CD4-positive, CD25-positive, alpha-beta regulatory T cell (primary cell): ENCODE measurements around the gene CREB3L2. TPM values are rescaled to one million over a fixed set of nuclear protein-coding genes. Genes with fewer than 3 reads are reported as not detected.
A peak's percentile ranks its signal among the peaks of the same experiment; 100 is the strongest.

Source experiments
- ATAC-seq, 2 donors: fragments of 150-1000 bp; cut with Tn5 transposase; one replicate each; pipeline ENCODE4 v1.10.0; 2021; ENCODE audit warnings: low read depth in 2 of 2, moderate number of reproducible peaks in 2 of 2, moderate library complexity in 1 of 2
- DNase-seq, 3 donors: peaks; one replicate each; pipeline versions ENCODE4 v3.0.0 to v3.0.0-alpha.2; 2012 to 2022; ENCODE audit warnings: mixed read lengths in 1 of 3
- H3K27ac ChIP-seq: one replicate; pipeline ENCODE4 v1.7.0; 2013; ENCODE audit warnings: mild to moderate bottlenecking, low read length; ENCODE audit not compliant: insufficient read depth, poor library complexity, severe bottlenecking
- H3K27me3 ChIP-seq: one replicate; pipeline ENCODE4 v1.7.0; 2013; ENCODE audit warnings: low read length; ENCODE audit not compliant: control insufficient read depth, insufficient read depth
- H3K36me3 ChIP-seq: one replicate; pipeline ENCODE4 v1.7.0; 2013; ENCODE audit warnings: mild to moderate bottlenecking, low read length, moderate library complexity; ENCODE audit not compliant: control insufficient read depth, insufficient read depth
- H3K4me1 ChIP-seq: 2 replicates; pipeline ENCODE4 v1.7.0; 2013; ENCODE audit warnings: mild to moderate bottlenecking, low read length; ENCODE audit not compliant: insufficient read depth, control insufficient read depth, poor library complexity, severe bottlenecking
- H3K4me3 ChIP-seq: one replicate; pipeline ENCODE4 v1.7.0; 2013; ENCODE audit warnings: low read depth, mild to moderate bottlenecking, low read length, moderate library complexity
- H3K9me3 ChIP-seq, 2 experiments: 1 replicate in 1 of 2; 2 replicates in 1 of 2; pipeline ENCODE4 v1.7.0; 2013; ENCODE audit warnings: low read length in 2 of 2, mild to moderate bottlenecking in 1 of 2, moderate library complexity in 1 of 2; ENCODE audit not compliant: control insufficient read depth in 2 of 2
- H3K27ac Mint-ChIP-seq, 3 donors: one replicate each; pipeline ENCODE4 v1.8.0; 2020 to 2022; ENCODE audit warnings: mild to moderate bottlenecking in 3 of 3, mixed read lengths in 3 of 3, moderate library complexity in 2 of 3
- H3K27me3 Mint-ChIP-seq: one replicate; pipeline ENCODE4 v1.8.0; 2022; ENCODE audit warnings: mild to moderate bottlenecking, mixed read lengths
- H3K36me3 Mint-ChIP-seq: one replicate; pipeline ENCODE4 v1.8.0; 2020; ENCODE audit warnings: mixed read lengths
- H3K4me1 Mint-ChIP-seq, 4 donors: one replicate each; pipeline ENCODE4 v1.8.0; 2020 to 2022; ENCODE audit warnings: mixed read lengths in 4 of 4, mild to moderate bottlenecking in 1 of 4
- H3K4me3 Mint-ChIP-seq, 4 donors: one replicate each; pipeline ENCODE4 v1.8.0; 2020 to 2022; ENCODE audit warnings: mild to moderate bottlenecking in 4 of 4, mixed read lengths in 4 of 4, moderate library complexity in 3 of 4
- H3K9me3 Mint-ChIP-seq, 7 donors: one replicate each; pipeline ENCODE4 v1.8.0; 2020 to 2022; ENCODE audit warnings: mixed read lengths in 7 of 7, mild to moderate bottlenecking in 3 of 7, moderate library complexity in 2 of 7
- polyA plus RNA-seq, 4 donors: library from polyadenylated mRNA; unstranded; fragments of 300-500 nt; fragmentation: Illumina TruSeq; gene quantifications; one replicate each; pipeline ENCODE4 v1.2.3, GENCODE V29; 2021
- total RNA-seq: library from RNA; stranded (reverse); gene quantifications from one replicate; pipeline ENCODE4 v1.2.3, GENCODE V29; 2022

Gene CREB3L2
- total and polyA plus RNA-seq, 5 donors from 2014 or later = 12.0 to 27.3 (median 15.9) TPM

DNA sequence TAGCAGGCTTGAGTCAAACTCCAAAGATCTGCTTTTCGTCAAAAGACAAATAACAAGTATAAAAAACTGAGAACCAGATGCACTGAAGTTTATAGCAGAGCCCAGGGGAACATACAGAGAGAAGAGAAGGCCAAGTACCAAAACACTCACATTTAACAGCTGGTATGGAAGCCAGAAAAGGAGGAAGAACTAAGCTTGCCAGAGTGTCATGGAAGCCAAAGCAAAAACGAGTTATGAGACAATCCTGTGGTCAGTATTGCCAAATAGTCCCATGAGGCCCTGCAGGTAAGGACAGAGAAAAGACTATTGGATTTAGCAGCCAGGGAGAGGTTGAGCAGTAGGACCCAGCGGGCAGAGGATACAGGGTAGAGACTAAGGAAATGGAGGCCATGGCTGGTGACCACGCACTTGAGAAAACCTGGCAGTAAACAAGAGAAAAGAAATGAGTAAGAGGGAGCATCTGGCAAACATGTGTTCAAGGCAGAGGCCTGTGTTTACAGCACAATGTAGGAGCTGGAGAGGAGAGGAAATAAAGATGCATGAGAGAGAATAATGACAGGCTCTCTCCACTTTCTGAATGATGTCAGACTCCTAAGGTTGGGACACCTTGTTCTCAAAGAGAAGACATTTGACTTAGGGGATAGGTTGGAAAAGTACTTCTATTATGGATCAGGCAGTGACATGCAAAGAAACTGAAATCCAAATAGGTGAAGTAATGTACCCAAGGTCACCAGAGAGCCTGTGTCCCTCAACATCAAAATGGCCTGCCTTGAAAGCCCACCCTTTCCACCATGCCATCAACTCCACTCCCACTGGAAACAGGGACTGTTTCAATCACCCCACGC is 9.1 kb downstream of the CREB3L2 start:
- H3K27ac ChIP-seq = no peak overlapping the region
- peak overlapping the region; percentile 21 for H3K4me3 ChIP-seq
- H3K27ac Mint-ChIP-seq = peak overlapping the region; percentile 47 to 84 (median 53)
- peak overlapping the region in 3 of 4 donors; percentile 1 to 73 (median 59) for H3K4me3 Mint-ChIP-seq
- peak; percentile 53 to 57 for ATAC-seq
- no peaks in the 10 kb centered on the region for H3K36me3 ChIP-seq
- peak in 1 of 3 donors; percentile 47 for DNase-seq
- H3K27me3 Mint-ChIP-seq = no peaks in the 10 kb centered on the region
- no peaks in the 10 kb centered on the region for H3K27me3 ChIP-seq
- no peaks in the 10 kb centered on the region for H3K9me3 ChIP-seq
- no peaks in the 10 kb centered on the region for H3K9me3 Mint-ChIP-seq
- peaks cover 8% of the 10 kb centered on the region for H3K4me1 ChIP-seq
- H3K36me3 Mint-ChIP-seq = peaks cover 9% of the 10 kb centered on the region
- H3K4me1 Mint-ChIP-seq = peaks cover 18 to 44% (median 27%) of the 10 kb centered on the region in 4 donors

DNA sequence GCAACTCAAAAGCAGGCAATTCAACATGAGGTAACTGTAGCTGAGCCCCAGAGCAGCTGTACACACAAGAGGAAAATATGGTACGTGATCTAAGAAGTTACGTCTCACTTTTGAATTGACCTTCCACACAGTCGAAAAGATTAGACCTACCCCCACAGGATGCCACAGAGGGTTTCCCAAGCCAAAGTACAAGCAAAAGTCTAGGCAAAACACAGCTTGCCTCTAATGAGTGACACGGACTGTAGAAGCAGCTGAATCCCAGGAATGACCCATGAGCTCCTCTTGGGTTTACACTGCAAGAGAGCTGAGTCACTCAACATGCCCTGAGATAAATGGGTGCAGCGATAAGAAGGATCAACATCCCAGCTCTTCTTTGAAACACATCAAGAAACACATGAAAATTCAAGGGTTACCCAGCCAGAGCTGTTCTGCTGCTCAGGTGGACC is 9.8 kb downstream of the CREB3L2 start:
- Mint-ChIP-seq H3K27me3 (no peaks in the 10 kb centered on the region), H3K4me1 (peaks cover 18 to 43% (median 29%) of the 10 kb centered on the region in 4 donors), H3K27ac (peak overlapping the region in 2 of 3 donors; percentile 47 to 84), H3K9me3 (no peaks in the 10 kb centered on the region), H3K36me3 (peaks cover 9% of the 10 kb centered on the region), H3K4me3 (peak overlapping the region in 1 of 4 donors; percentile 1)
- Histone ChIP-seq H3K27ac (no peak overlapping the region), H3K4me1 (peaks cover 13% of the 10 kb centered on the region), H3K36me3 (no peaks in the 10 kb centered on the region), H3K27me3 (no peaks in the 10 kb centered on the region), H3K9me3 (no peaks in the 10 kb centered on the region), H3K4me3 (no peak overlapping the region)
- ATAC-seq (no peak), DNase-seq (no peak)

DNA sequence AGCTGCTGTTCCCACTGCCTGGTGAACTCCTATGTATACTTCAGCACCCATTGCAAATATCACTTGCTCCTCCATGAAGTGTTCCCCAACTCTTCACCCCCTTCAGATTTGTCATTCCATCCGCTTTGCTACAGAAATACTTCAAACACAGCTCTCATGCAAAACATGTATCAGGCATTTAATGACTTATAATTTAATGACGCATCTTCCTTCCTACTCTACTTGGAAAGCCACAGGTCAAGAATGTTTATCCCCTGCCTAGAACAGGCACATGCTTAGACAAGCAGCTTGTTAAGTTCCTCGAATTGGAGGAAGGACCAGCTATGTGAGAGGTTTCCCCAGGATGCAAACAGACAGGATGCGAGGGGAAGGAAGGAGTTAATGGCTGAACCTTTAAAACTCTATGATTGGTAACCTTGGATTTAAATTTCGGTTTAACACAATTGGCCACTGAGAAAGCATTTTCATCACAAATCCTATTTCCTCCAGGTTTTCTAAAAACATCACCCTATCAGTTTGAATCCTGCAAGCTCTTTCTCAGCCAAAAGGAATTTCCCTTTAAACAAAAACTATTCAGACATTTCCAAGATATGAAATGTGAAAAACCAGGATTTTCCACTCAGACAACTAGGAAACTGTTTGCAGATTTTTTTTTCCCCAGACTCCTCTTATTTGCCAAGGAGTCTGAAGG is 11.5 kb downstream of the CREB3L2 start:
- peaks cover 10% of the 10 kb centered on the region for H3K4me1 ChIP-seq
- H3K4me3 ChIP-seq = no peak overlapping the region
- Mint-ChIP-seq H3K4me1 (peaks cover 12 to 32% (median 21%) of the 10 kb centered on the region in 4 donors), H3K9me3 (no peaks in the 10 kb centered on the region), H3K27ac (no peak overlapping the region), H3K4me3 (no peak overlapping the region), H3K36me3 (peaks cover 7% of the 10 kb centered on the region), H3K27me3 (no peaks in the 10 kb centered on the region)
- DNase-seq = no peak
- H3K27me3 ChIP-seq = no peaks in the 10 kb centered on the region
- H3K9me3 ChIP-seq = no peaks in the 10 kb centered on the region
- H3K27ac ChIP-seq = no peak overlapping the region
- H3K36me3 ChIP-seq = no peaks in the 10 kb centered on the region
- no peak for ATAC-seq

DNA sequence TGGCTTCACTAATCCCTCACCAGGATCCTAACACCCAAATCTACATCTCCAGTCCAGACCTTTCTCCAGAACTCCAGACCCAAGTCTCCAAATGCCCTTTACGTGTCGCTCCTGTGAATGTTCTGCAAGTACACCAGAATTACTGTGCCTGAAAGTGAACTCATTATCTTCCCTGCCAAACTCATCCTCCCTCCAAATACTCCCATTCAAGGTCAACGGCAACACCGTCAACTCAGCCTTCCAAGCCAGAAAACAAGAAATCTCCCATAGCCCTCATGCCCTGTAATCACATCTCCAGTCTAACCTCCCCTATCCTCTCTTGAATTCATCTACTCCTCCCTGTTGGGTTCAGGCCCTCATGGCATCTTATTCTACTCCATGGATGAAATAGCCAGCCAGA is 12.3 kb downstream of the CREB3L2 start:
- H3K36me3 ChIP-seq = no peaks in the 10 kb centered on the region
- H3K27me3 ChIP-seq = no peaks in the 10 kb centered on the region
- H3K36me3 Mint-ChIP-seq = peaks cover 16% of the 10 kb centered on the region
- H3K9me3 ChIP-seq = no peaks in the 10 kb centered on the region
- H3K27me3 Mint-ChIP-seq = no peaks in the 10 kb centered on the region
- ATAC-seq (no peak), DNase-seq (no peak)
- H3K9me3 Mint-ChIP-seq = no peaks in the 10 kb centered on the region
- no peak overlapping the region for H3K27ac Mint-ChIP-seq
- peaks cover 12 to 34% (median 26%) of the 10 kb centered on the region in 4 donors for H3K4me1 Mint-ChIP-seq
- no peak overlapping the region for H3K27ac ChIP-seq
- peaks cover 10% of the 10 kb centered on the region for H3K4me1 ChIP-seq
- no peak overlapping the region for H3K4me3 ChIP-seq
- H3K4me3 Mint-ChIP-seq = no peak overlapping the region

DNA sequence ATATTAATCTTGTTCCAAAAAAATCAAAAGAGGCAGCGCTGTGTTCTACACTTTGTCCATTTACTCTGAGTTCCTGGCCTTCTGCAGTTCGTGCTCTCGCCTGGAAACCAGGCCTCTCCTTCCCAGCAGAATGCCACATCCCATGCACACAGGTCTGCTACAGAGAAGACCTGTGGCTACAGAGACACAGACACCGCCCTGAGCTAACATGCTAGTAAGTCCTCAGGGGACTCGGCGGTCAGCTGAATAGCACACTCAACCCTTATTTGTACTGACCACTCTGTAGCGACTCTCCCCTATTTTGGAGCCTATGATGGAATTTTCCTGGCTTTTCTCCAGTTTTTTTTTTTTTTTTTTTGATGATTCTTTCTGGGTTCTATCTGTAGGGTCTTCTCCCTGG is 12.8 kb downstream of the CREB3L2 start:
- Mint-ChIP-seq H3K27me3 (no peaks in the 10 kb centered on the region), H3K4me1 (peaks cover 12 to 35% (median 29%) of the 10 kb centered on the region in 4 donors), H3K9me3 (peaks cover 0 to 3% (median 0%) of the 10 kb centered on the region in 7 donors), H3K36me3 (peaks cover 20% of the 10 kb centered on the region), H3K4me3 (no peak overlapping the region), H3K27ac (no peak overlapping the region)
- Histone ChIP-seq H3K4me1 (peaks cover 10% of the 10 kb centered on the region), H3K27ac (no peak overlapping the region), H3K4me3 (no peak overlapping the region), H3K36me3 (no peaks in the 10 kb centered on the region), H3K27me3 (no peaks in the 10 kb centered on the region), H3K9me3 (no peaks in the 10 kb centered on the region)
- DNase-seq (no peak), ATAC-seq (no peak)

DNA sequence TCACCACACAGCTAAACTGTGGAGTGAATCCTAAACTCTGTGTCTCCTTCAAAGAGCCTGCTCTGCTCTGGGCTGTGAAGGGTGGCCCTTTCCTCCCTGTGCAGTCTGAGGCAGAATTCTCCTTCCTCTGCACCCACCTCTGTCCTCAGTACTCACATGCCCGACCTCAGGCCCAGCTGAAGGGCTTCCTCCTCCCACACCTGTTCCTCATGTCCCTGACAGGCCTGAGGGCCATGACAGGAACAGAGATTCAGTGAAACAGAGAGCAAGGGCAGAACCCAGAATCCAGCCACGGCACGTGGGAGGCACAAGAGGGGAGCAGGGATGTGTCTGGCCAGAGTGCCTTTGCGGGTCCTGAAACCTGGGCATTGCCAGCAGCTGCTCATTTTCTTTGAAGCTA is 13.9 kb downstream of the CREB3L2 start:
- ATAC-seq = no peak
- Histone ChIP-seq H3K9me3 (peaks cover 0 to 5% of the 10 kb centered on the region in 2 experiments), H3K4me3 (no peak overlapping the region), H3K27me3 (no peaks in the 10 kb centered on the region), H3K27ac (no peak overlapping the region), H3K4me1 (peaks cover 10% of the 10 kb centered on the region), H3K36me3 (no peaks in the 10 kb centered on the region)
- Mint-ChIP-seq H3K9me3 (peaks cover 0 to 3% (median 1%) of the 10 kb centered on the region in 7 donors), H3K36me3 (peaks cover 27% of the 10 kb centered on the region), H3K4me1 (peaks cover 8 to 24% (median 22%) of the 10 kb centered on the region in 4 donors), H3K27me3 (no peaks in the 10 kb centered on the region), H3K4me3 (peak overlapping the region in 3 of 4 donors; percentile 30 to 78 (median 57)), H3K27ac (peak overlapping the region in 2 of 3 donors; percentile 79 to 81)
- DNase-seq = no peak

DNA sequence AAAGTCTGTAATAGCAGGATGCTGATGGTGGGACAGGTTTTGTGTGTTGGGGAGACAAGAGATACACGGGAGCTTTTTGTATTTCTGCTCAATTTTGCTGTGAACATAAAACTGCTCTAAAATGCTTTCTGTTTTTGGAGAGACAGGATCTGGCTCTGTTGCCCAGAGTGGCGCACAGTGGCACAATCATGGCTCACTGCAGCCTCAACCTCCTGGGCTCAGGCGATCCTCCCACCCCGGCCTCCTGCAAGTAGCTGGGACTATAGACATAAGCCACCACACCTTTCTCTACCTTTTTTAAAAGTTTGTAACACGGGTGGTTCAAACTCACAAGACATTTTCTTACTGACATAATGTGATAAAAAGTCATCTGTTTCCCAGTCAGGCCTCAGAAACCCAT is 14.3 kb downstream of the CREB3L2 start:
- ATAC-seq = no peak
- H3K27me3 ChIP-seq = no peaks in the 10 kb centered on the region
- H3K9me3 ChIP-seq = peaks cover 3 to 9% of the 10 kb centered on the region in 2 experiments
- Mint-ChIP-seq H3K27ac (peak overlapping the region in 1 of 3 donors; percentile 81), H3K4me3 (peak overlapping the region in 3 of 4 donors; percentile 2 to 78 (median 57)), H3K27me3 (no peaks in the 10 kb centered on the region), H3K4me1 (peaks cover 4 to 22% (median 18%) of the 10 kb centered on the region in 4 donors), H3K9me3 (peaks cover 0 to 6% (median 3%) of the 10 kb centered on the region in 7 donors), H3K36me3 (peaks cover 27% of the 10 kb centered on the region)
- DNase-seq = no peak
- peaks cover 10% of the 10 kb centered on the region for H3K4me1 ChIP-seq
- H3K4me3 ChIP-seq = no peak overlapping the region
- no peaks in the 10 kb centered on the region for H3K36me3 ChIP-seq
- no peak overlapping the region for H3K27ac ChIP-seq
